ENCODE results near the gene CES4A.
"Not testable (repeated sequence)": the region's sequence is repeated elsewhere in the genome, so short reads cannot be mapped to it uniquely, and the experiment has no call there.

CES4A gene

GRCh38 chr16:66974156-66974931, 14.0 kb upstream of the CES4A start:
- H3K9me3 ChIP-seq (ENCODE audit: control insufficient read depth, low read depth, low read length); H3K36me3 ChIP-seq (ENCODE audit: control insufficient read depth, low read depth, low read length); H3K9ac ChIP-seq (ENCODE audit: low read length); H3K4me1 ChIP-seq (ENCODE audit: control insufficient read depth, low read depth, low read length); H3K27me3 ChIP-seq (ENCODE audit: control insufficient read depth, insufficient read depth, low read length); H3K4me3 ChIP-seq (ENCODE audit: low read length); H3K27ac ChIP-seq (ENCODE audit: low read length): not testable (repeated sequence)

GRCh38 chr16:66974932-66975246, 13.5 kb upstream of the CES4A start:
- not testable (repeated sequence) for H3K27ac ChIP-seq (ENCODE audit: low read length); H3K9ac ChIP-seq (ENCODE audit: low read length); H3K4me3 ChIP-seq (ENCODE audit: low read length); H3K36me3 ChIP-seq (ENCODE audit: control insufficient read depth, low read depth, low read length); H3K9me3 ChIP-seq (ENCODE audit: control insufficient read depth, low read depth, low read length); H3K4me1 ChIP-seq (ENCODE audit: control insufficient read depth, low read depth, low read length); H3K27me3 ChIP-seq (ENCODE audit: control insufficient read depth, insufficient read depth, low read length)

- no peaks in the 10 kb centered on the region for H3K4me1 ChIP-seq (ENCODE audit: control insufficient read depth, low read depth, low read length)
- no peak overlapping the region for H3K4me3 ChIP-seq (ENCODE audit: low read length)
Observed at GRCh38 chr16:66975302-66975893, 13.0 kb upstream of the CES4A start.

GRCh38 chr16:66976746-66977145, 11.6 kb upstream of the CES4A start:
- H3K4me1 ChIP-seq (ENCODE audit: control insufficient read depth, low read depth, low read length) = no peaks in the 10 kb centered on the region
- H3K27me3 ChIP-seq (ENCODE audit: control insufficient read depth, insufficient read depth, low read length) = no peaks in the 10 kb centered on the region
- H3K9ac ChIP-seq (ENCODE audit: low read length) = no peak overlapping the region
- H3K9me3 ChIP-seq (ENCODE audit: control insufficient read depth, low read depth, low read length) = no peaks in the 10 kb centered on the region
- no peaks in the 10 kb centered on the region for H3K36me3 ChIP-seq (ENCODE audit: control insufficient read depth, low read depth, low read length)
- H3K4me3 ChIP-seq (ENCODE audit: low read length) = no peak overlapping the region
- H3K27ac ChIP-seq (ENCODE audit: low read length) = no peak overlapping the region

More at GRCh38 chr16:66975302-66975893, 13.0 kb upstream of the CES4A start:
- H3K36me3 ChIP-seq (ENCODE audit: control insufficient read depth, low read depth, low read length) = no peaks in the 10 kb centered on the region
- H3K27ac ChIP-seq (ENCODE audit: low read length) = no peak overlapping the region
- no peaks in the 10 kb centered on the region for H3K9me3 ChIP-seq (ENCODE audit: control insufficient read depth, low read depth, low read length)
- H3K27me3 ChIP-seq (ENCODE audit: control insufficient read depth, insufficient read depth, low read length) = no peaks in the 10 kb centered on the region
- H3K9ac ChIP-seq (ENCODE audit: low read length) = no peak overlapping the region

GRCh38 chr16:66977341-66978113, 10.9 kb upstream of the CES4A start:
- Histone ChIP-seq H3K27ac (ENCODE audit: low read length) (no peak overlapping the region), H3K4me3 (ENCODE audit: low read length) (no peak overlapping the region), H3K4me1 (ENCODE audit: control insufficient read depth, low read depth, low read length) (no peaks in the 10 kb centered on the region), H3K27me3 (ENCODE audit: control insufficient read depth, insufficient read depth, low read length) (no peaks in the 10 kb centered on the region), H3K9ac (ENCODE audit: low read length) (no peak overlapping the region), H3K36me3 (ENCODE audit: control insufficient read depth, low read depth, low read length) (no peaks in the 10 kb centered on the region), H3K9me3 (ENCODE audit: control insufficient read depth, low read depth, low read length) (no peaks in the 10 kb centered on the region)

- no peaks in the 10 kb centered on the region for H3K27me3 ChIP-seq (ENCODE audit: control insufficient read depth, insufficient read depth, low read length)
- H3K4me3 ChIP-seq (ENCODE audit: low read length) = no peak overlapping the region
- H3K9me3 ChIP-seq (ENCODE audit: control insufficient read depth, low read depth, low read length) = no peaks in the 10 kb centered on the region
- H3K27ac ChIP-seq (ENCODE audit: low read length) = no peak overlapping the region
- H3K36me3 ChIP-seq (ENCODE audit: control insufficient read depth, low read depth, low read length) = no peaks in the 10 kb centered on the region
- no peak overlapping the region for H3K9ac ChIP-seq (ENCODE audit: low read length)
- no peaks in the 10 kb centered on the region for H3K4me1 ChIP-seq (ENCODE audit: control insufficient read depth, low read depth, low read length)
Observed at GRCh38 chr16:66979011-66979717, 9.2 kb upstream of the CES4A start.

- no peaks in the 10 kb centered on the region for H3K27me3 ChIP-seq (ENCODE audit: control insufficient read depth, insufficient read depth, low read length)
- no peak overlapping the region for H3K27ac ChIP-seq (ENCODE audit: low read length)
- H3K4me3 ChIP-seq (ENCODE audit: low read length) = no peak overlapping the region
- no peaks in the 10 kb centered on the region for H3K4me1 ChIP-seq (ENCODE audit: control insufficient read depth, low read depth, low read length)
- H3K9me3 ChIP-seq (ENCODE audit: control insufficient read depth, low read depth, low read length) = no peaks in the 10 kb centered on the region
- H3K9ac ChIP-seq (ENCODE audit: low read length) = no peak overlapping the region
- no peaks in the 10 kb centered on the region for H3K36me3 ChIP-seq (ENCODE audit: control insufficient read depth, low read depth, low read length)
Observed at GRCh38 chr16:66983033-66983432, 5.4 kb upstream of the CES4A start.

GRCh38 chr16:66984892-66985311, 3.5 kb upstream of the CES4A start:
- Histone ChIP-seq H3K9me3 (ENCODE audit: control insufficient read depth, low read depth, low read length) (no peaks in the 10 kb centered on the region), H3K9ac (ENCODE audit: low read length) (no peak overlapping the region), H3K27me3 (ENCODE audit: control insufficient read depth, insufficient read depth, low read length) (no peaks in the 10 kb centered on the region), H3K36me3 (ENCODE audit: control insufficient read depth, low read depth, low read length) (no peaks in the 10 kb centered on the region), H3K4me3 (ENCODE audit: low read length) (no peak overlapping the region), H3K27ac (ENCODE audit: low read length) (no peak overlapping the region), H3K4me1 (ENCODE audit: control insufficient read depth, low read depth, low read length) (no peaks in the 10 kb centered on the region)

- no peak overlapping the region for H3K9ac ChIP-seq (ENCODE audit: low read length)
- H3K27me3 ChIP-seq (ENCODE audit: control insufficient read depth, insufficient read depth, low read length) = no peaks in the 10 kb centered on the region
- no peak overlapping the region for H3K27ac ChIP-seq (ENCODE audit: low read length)
- no peak overlapping the region for H3K4me3 ChIP-seq (ENCODE audit: low read length)
- H3K36me3 ChIP-seq (ENCODE audit: control insufficient read depth, low read depth, low read length) = no peaks in the 10 kb centered on the region
- H3K4me1 ChIP-seq (ENCODE audit: control insufficient read depth, low read depth, low read length) = no peaks in the 10 kb centered on the region
- no peaks in the 10 kb centered on the region for H3K9me3 ChIP-seq (ENCODE audit: control insufficient read depth, low read depth, low read length)
Observed at GRCh38 chr16:66986559-66986958, 1.8 kb upstream of the CES4A start.

GRCh38 chr16:66991545-66992077, 3.2 kb downstream of the CES4A start:
- H3K9me3 ChIP-seq (ENCODE audit: control insufficient read depth, low read depth, low read length) = no peaks in the 10 kb centered on the region
- H3K9ac ChIP-seq (ENCODE audit: low read length) = no peak overlapping the region
- H3K27me3 ChIP-seq (ENCODE audit: control insufficient read depth, insufficient read depth, low read length) = no peaks in the 10 kb centered on the region
- H3K36me3 ChIP-seq (ENCODE audit: control insufficient read depth, low read depth, low read length) = no peaks in the 10 kb centered on the region
- no peak overlapping the region for H3K27ac ChIP-seq (ENCODE audit: low read length)
- no peaks in the 10 kb centered on the region for H3K4me1 ChIP-seq (ENCODE audit: control insufficient read depth, low read depth, low read length)
- no peak overlapping the region for H3K4me3 ChIP-seq (ENCODE audit: low read length)

GRCh38 chr16:66993558-66993957, 5.2 kb downstream of the CES4A start:
- not testable (repeated sequence) for H3K4me1 ChIP-seq (ENCODE audit: control insufficient read depth, low read depth, low read length); H3K9ac ChIP-seq (ENCODE audit: low read length); H3K27me3 ChIP-seq (ENCODE audit: control insufficient read depth, insufficient read depth, low read length); H3K36me3 ChIP-seq (ENCODE audit: control insufficient read depth, low read depth, low read length); H3K4me3 ChIP-seq (ENCODE audit: low read length); H3K27ac ChIP-seq (ENCODE audit: low read length); H3K9me3 ChIP-seq (ENCODE audit: control insufficient read depth, low read depth, low read length)

Measured in iPS-18a (cell line).